Mesendoderm (in vitro differentiated cells): ENCODE measurements around the gene ISL2.

Experiments
- DNase-seq: peaks from one replicate; pipeline ENCODE4 v3.0.0; 2013
- H2AK5ac ChIP-seq: 2 replicates; pipeline ENCODE4 v1.6.1; 2013; ENCODE audit warnings: low read length, inconsistent platforms
- H2BK120ac ChIP-seq: 2 replicates; pipeline ENCODE4 v1.6.1; 2013; ENCODE audit warnings: low read depth, mild to moderate bottlenecking, low read length, moderate library complexity, mixed read lengths
- H2BK15ac ChIP-seq: replicated peaks from 2 replicates; pipeline ENCODE4 v1.6.1; 2013; ENCODE audit warnings: low read depth, mild to moderate bottlenecking, moderate library complexity
- H2BK5ac ChIP-seq: 2 replicates; pipeline ENCODE4 v1.6.1; 2013; ENCODE audit warnings: low read length, inconsistent platforms
- H3K18ac ChIP-seq: 2 replicates; pipeline ENCODE4 v1.6.1; 2013; ENCODE audit warnings: mild to moderate bottlenecking, low read length, mixed read lengths
- H3K23ac ChIP-seq: one replicate; pipeline ENCODE4 v1.6.1; 2013; ENCODE audit warnings: low read length
- H3K27ac ChIP-seq: 2 replicates; pipeline ENCODE4 v1.5.1; 2013; ENCODE audit warnings: low read depth, mild to moderate bottlenecking, inconsistent platforms, low read length, moderate library complexity
- H3K27me3 ChIP-seq: 2 replicates; pipeline ENCODE4 v1.6.1; 2013; ENCODE audit warnings: low read length, control low read depth, mild to moderate bottlenecking, inconsistent platforms; ENCODE audit not compliant: insufficient read depth, poor library complexity
- H3K36me3 ChIP-seq: 2 replicates; pipeline ENCODE4 v1.6.1; 2013; ENCODE audit warnings: low read length, inconsistent platforms; ENCODE audit not compliant: control insufficient read depth, insufficient read depth
- H3K4ac ChIP-seq: one replicate; pipeline ENCODE4 v1.6.1; 2013; ENCODE audit warnings: low read depth, mild to moderate bottlenecking, low read length, moderate library complexity
- H3K4me1 ChIP-seq: 2 replicates; pipeline ENCODE4 v1.6.1; 2013; ENCODE audit warnings: low read depth, low read length, inconsistent platforms; ENCODE audit not compliant: control insufficient read depth
- H3K4me2 ChIP-seq: 2 replicates; pipeline ENCODE4 v1.6.1; 2013; ENCODE audit warnings: low read length
- H3K4me3 ChIP-seq: 2 replicates; pipeline ENCODE4 v1.5.1; 2013; ENCODE audit warnings: mild to moderate bottlenecking, low read length
- H3K56ac ChIP-seq: one replicate; pipeline ENCODE4 v1.6.1; 2013; ENCODE audit warnings: low read length
- H3K79me1 ChIP-seq: 2 replicates; pipeline ENCODE4 v1.6.1; 2013; ENCODE audit warnings: low read length, inconsistent platforms
- H3K79me2 ChIP-seq: 2 replicates; pipeline ENCODE4 v1.6.1; 2013; ENCODE audit warnings: mild to moderate bottlenecking, low read length; ENCODE audit not compliant: control insufficient read depth, insufficient read depth
- H3K9ac ChIP-seq: 2 replicates; pipeline ENCODE4 v1.6.1; 2013; ENCODE audit warnings: low read length, inconsistent platforms
- H4K5ac ChIP-seq: one replicate; pipeline ENCODE4 v1.6.1; 2013; ENCODE audit warnings: low read length
- H4K8ac ChIP-seq: one replicate; pipeline ENCODE4 v1.6.1; 2013; ENCODE audit warnings: low read depth, mild to moderate bottlenecking, control low read depth, low read length, moderate library complexity
- WGBS: extraction: QIAGEN DNeasy Blood & Tissue Kit; methylation state at CpG from one replicate; pipeline ENCODE4 v1.1.7; 2013; ENCODE audit warnings: low lambda C conversion rate, missing lambda C conversion rate; ENCODE audit not compliant: insufficient coverage; ENCODE audit errors: extremely low coverage; 5-methylcytosine and 5-hydroxymethylcytosine counted together

ISL2 gene

GRCh38 chr15:76386178-76386577, 49.6 kb downstream of the ISL2 start:
- H2BK120ac ChIP-seq, result no peak overlapping the region
- no peak overlapping the region for H3K56ac ChIP-seq
- H2AK5ac ChIP-seq, result no peak overlapping the region
- no peak overlapping the region for H2BK5ac ChIP-seq
- H4K5ac ChIP-seq, result no peak overlapping the region
- no peak overlapping the region for H3K4ac ChIP-seq
- no peak overlapping the region for H3K4me3 ChIP-seq
- no peaks in the 10 kb centered on the region for H3K79me1 ChIP-seq
- WGBS, result no CpG with 5 or more reads among the region's 2 CpGs
- H3K4me1 ChIP-seq, result no peaks in the 10 kb centered on the region
- no peak overlapping the region for H4K8ac ChIP-seq
- H3K18ac ChIP-seq, result no peak overlapping the region
- H3K23ac ChIP-seq, result no peak overlapping the region
- DNase-seq, result no peak
- H2BK15ac ChIP-seq, result no peak overlapping the region
- H3K79me2 ChIP-seq, result no peaks in the 10 kb centered on the region
- H3K4me2 ChIP-seq, result no peak overlapping the region
- no peak overlapping the region for H3K9ac ChIP-seq
- no peak overlapping the region for H3K27ac ChIP-seq
- H3K27me3 ChIP-seq, result no peaks in the 10 kb centered on the region
- H3K36me3 ChIP-seq, result no peaks in the 10 kb centered on the region

DNA sequence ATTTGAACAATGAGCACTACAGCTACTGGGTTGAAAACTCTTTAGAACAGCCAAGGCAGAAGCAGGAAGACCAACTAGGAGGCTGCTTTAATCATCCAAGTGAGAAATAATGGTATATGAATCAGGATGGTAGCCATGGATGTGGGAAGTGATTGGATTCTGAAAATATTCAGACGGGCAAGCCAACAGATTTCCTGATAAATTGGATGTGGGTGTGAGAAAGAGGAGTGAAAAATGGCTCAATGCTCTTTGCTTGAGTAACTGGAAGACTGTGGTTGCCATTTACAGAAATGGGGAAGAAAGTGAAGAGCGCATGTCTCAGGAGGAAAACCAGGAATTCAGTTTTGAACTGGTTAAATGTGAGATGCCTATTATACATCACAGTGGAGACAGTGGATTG, 50.4 kb downstream of the ISL2 start:
- Histone ChIP-seq H2BK15ac (no peak overlapping the region), H3K4me3 (no peak overlapping the region), H3K18ac (no peak overlapping the region), H2AK5ac (no peak overlapping the region), H2BK5ac (no peak overlapping the region), H3K79me1 (no peaks in the 10 kb centered on the region), H3K27ac (no peak overlapping the region), H3K4me2 (no peak overlapping the region), H4K5ac (no peak overlapping the region), H3K27me3 (no peaks in the 10 kb centered on the region), H3K23ac (no peak overlapping the region), H3K4me1 (no peaks in the 10 kb centered on the region), H2BK120ac (no peak overlapping the region), H3K36me3 (no peaks in the 10 kb centered on the region), H3K56ac (no peak overlapping the region), H4K8ac (no peak overlapping the region), H3K9ac (no peak overlapping the region), H3K79me2 (no peaks in the 10 kb centered on the region), H3K4ac (no peak overlapping the region)
- DNase-seq, result no peak
- WGBS, result no CpG with 5 or more reads among the region's 2 CpGs

GRCh38 chr15:76390571-76390970, 54.0 kb downstream of the ISL2 start:
- no peaks in the 10 kb centered on the region for H3K36me3 ChIP-seq
- no peak overlapping the region for H2BK15ac ChIP-seq
- H3K79me2 ChIP-seq, result no peaks in the 10 kb centered on the region
- no peak overlapping the region for H4K8ac ChIP-seq
- no peak overlapping the region for H3K4me3 ChIP-seq
- no peak overlapping the region for H2AK5ac ChIP-seq
- no peak overlapping the region for H3K18ac ChIP-seq
- H3K4me1 ChIP-seq, result peaks cover 5% of the 10 kb centered on the region
- no peak overlapping the region for H3K4ac ChIP-seq
- no peaks in the 10 kb centered on the region for H3K27me3 ChIP-seq
- H3K23ac ChIP-seq, result no peak overlapping the region
- H2BK5ac ChIP-seq, result no peak overlapping the region
- no peak overlapping the region for H4K5ac ChIP-seq
- no peak overlapping the region for H3K27ac ChIP-seq
- no peak overlapping the region for H3K4me2 ChIP-seq
- H3K56ac ChIP-seq, result no peak overlapping the region
- DNase-seq, result no peak
- no peak overlapping the region for H3K9ac ChIP-seq
- H3K79me1 ChIP-seq, result no peaks in the 10 kb centered on the region
- H2BK120ac ChIP-seq, result no peak overlapping the region

DNA sequence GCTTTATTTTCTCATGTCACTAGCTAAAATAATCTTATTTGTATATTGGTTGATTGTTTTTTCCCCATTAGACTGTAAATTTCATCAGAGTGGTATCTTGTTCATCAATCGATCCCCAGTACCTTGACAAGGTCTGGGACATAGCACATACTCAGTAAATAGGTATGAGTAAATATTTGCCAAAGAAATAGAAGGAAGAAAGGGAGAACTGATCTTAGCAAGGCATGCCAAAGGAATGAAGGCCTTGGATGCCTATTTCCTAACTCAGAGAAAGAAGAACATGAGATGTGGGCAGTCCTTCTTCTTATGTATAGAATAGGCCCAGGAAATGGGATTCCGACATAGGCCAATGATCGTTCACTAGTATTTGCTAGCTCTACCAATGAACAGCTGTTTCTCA, 54.7 kb downstream of the ISL2 start:
- no peaks in the 10 kb centered on the region for H3K79me1 ChIP-seq
- H3K56ac ChIP-seq, result no peak overlapping the region
- H3K4ac ChIP-seq, result no peak overlapping the region
- DNase-seq, result no peak
- H3K4me2 ChIP-seq, result no peak overlapping the region
- H4K5ac ChIP-seq, result no peak overlapping the region
- no peak overlapping the region for H3K23ac ChIP-seq
- H2BK5ac ChIP-seq, result no peak overlapping the region
- no peaks in the 10 kb centered on the region for H3K27me3 ChIP-seq
- no peak overlapping the region for H4K8ac ChIP-seq
- no peak overlapping the region for H2BK120ac ChIP-seq
- H3K4me1 ChIP-seq, result peaks cover 5% of the 10 kb centered on the region
- no peaks in the 10 kb centered on the region for H3K36me3 ChIP-seq
- H3K18ac ChIP-seq, result no peak overlapping the region
- H3K4me3 ChIP-seq, result no peak overlapping the region
- H2BK15ac ChIP-seq, result no peak overlapping the region
- H3K79me2 ChIP-seq, result no peaks in the 10 kb centered on the region
- WGBS, result no CpG with 5 or more reads among the region's 3 CpGs
- no peak overlapping the region for H2AK5ac ChIP-seq
- no peak overlapping the region for H3K9ac ChIP-seq
- no peak overlapping the region for H3K27ac ChIP-seq

DNA sequence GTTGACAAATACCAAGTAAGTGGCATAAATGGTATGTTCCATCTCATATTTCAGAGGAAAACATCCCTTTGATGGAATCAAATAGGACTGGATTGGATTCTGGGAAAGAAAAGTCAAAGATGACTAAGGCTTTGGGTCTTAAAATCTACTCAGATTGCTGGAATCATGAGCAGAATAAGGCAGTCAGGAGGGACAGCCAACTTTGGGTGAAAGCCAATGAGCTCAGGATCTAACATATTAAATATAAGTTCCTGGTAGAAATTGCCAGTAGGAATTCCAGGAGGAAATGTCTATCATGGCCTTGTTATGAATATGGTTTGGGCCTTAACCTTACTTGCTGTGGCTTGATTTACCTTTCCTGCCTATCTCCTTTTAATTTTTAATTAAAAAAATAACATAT, 55.3 kb downstream of the ISL2 start:
- H4K8ac ChIP-seq, result no peak overlapping the region
- DNase-seq, result no peak
- H3K56ac ChIP-seq, result no peak overlapping the region
- no peaks in the 10 kb centered on the region for H3K79me2 ChIP-seq
- no peak overlapping the region for H2AK5ac ChIP-seq
- H3K36me3 ChIP-seq, result no peaks in the 10 kb centered on the region
- no peak overlapping the region for H3K4ac ChIP-seq
- no peak overlapping the region for H3K18ac ChIP-seq
- no peak overlapping the region for H3K9ac ChIP-seq
- no peak overlapping the region for H2BK5ac ChIP-seq
- no peaks in the 10 kb centered on the region for H3K27me3 ChIP-seq
- no peak overlapping the region for H4K5ac ChIP-seq
- H3K27ac ChIP-seq, result no peak overlapping the region
- H2BK15ac ChIP-seq, result no peak overlapping the region
- no peak overlapping the region for H2BK120ac ChIP-seq
- H3K4me1 ChIP-seq, result peaks cover 5% of the 10 kb centered on the region
- no peak overlapping the region for H3K4me3 ChIP-seq
- no peaks in the 10 kb centered on the region for H3K79me1 ChIP-seq
- no peak overlapping the region for H3K4me2 ChIP-seq
- H3K23ac ChIP-seq, result no peak overlapping the region
